Testis (tissue), 2 donors: ENCODE data around the gene VPS36.

Experiments used
- POLR2A ChIP-seq: fragments of 450-650 bp; IDR thresholded peaks from one replicate; pipeline ENCODE4 v1.6.1; 2017; ENCODE audit warnings: antibody characterized with exemption, mild to moderate bottlenecking, moderate library complexity
- TF ChIP-seq, protein P1 (sequence below), 3 experiments: fragments of 450-650 bp in 2 of 3; fragments of 200-600 bp in 1 of 3; sonication (generic) in 1 of 3; IDR thresholded peaks; one replicate each; pipeline ENCODE4 v1.5.1; 2016 to 2019; ENCODE audit warnings: antibody characterized with exemption in 3 of 3, mild to moderate bottlenecking in 2 of 3, moderate library complexity in 1 of 3

DNA sequence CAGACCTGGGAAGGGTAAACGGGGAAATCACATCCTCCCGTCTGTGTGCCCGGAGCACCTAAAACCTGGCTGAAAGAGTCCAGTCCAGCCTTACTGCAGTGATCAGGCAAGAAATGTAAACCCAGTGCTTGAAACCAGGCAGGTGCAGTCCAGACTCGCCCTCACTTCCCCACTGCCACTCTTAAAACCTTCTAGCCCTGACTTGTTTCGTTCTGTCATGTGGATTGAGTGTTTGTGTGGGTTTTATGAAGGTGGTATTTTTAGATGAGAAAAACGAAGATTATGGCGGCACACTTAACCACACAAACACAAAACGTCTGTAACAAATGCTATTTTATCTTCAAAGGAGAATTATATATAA is 4.0 kb upstream of the VPS36 start:
- TF ChIP-seq, protein P1, sequence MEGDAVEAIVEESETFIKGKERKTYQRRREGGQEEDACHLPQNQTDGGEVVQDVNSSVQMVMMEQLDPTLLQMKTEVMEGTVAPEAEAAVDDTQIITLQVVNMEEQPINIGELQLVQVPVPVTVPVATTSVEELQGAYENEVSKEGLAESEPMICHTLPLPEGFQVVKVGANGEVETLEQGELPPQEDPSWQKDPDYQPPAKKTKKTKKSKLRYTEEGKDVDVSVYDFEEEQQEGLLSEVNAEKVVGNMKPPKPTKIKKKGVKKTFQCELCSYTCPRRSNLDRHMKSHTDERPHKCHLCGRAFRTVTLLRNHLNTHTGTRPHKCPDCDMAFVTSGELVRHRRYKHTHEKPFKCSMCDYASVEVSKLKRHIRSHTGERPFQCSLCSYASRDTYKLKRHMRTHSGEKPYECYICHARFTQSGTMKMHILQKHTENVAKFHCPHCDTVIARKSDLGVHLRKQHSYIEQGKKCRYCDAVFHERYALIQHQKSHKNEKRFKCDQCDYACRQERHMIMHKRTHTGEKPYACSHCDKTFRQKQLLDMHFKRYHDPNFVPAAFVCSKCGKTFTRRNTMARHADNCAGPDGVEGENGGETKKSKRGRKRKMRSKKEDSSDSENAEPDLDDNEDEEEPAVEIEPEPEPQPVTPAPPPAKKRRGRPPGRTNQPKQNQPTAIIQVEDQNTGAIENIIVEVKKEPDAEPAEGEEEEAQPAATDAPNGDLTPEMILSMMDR (IDR thresholded peaks at IDR 0.05) = no peak
- no peak for TF ChIP-seq POLR2A
